Erythroblast (primary cell): ENCODE results near the gene SHISA6.

Source experiments
- GATA1 ChIP-seq: IDR thresholded peaks from 2 replicates; pipeline ENCODE4 v1.6.1; 2011; ENCODE audit warnings: low read depth, mild to moderate bottlenecking, control low read depth, low read length, moderate library complexity
- POLR2A ChIP-seq: IDR thresholded peaks from 2 replicates; pipeline ENCODE4 v1.6.1; 2011; ENCODE audit warnings: mild to moderate bottlenecking, low read length

DNA sequence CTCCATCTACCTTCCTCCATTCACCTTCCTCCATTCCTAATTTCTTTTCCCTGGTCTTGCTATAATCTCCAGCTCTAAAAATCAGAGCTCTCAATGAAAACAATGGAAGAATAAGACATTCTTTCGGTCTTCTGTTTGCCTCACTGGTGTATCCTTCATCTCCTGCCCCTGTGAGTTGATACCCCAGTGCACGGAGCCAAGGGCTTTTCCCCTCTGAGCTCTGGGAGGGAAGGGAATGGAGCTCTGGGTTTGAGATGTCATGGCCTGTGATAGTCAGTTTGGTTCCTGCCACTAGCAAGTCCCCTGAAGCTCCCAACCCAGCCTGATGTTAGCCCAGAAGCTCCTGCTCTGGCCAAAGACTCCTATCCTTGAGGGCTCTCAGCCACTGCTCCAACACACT lies 320.7 kb downstream of the SHISA6 start:
- TF ChIP-seq POLR2A: no peak
- no peak for TF ChIP-seq GATA1
